Measurements from ENCODE around the gene WASF1. TPM values are rescaled to one million over a fixed set of nuclear protein-coding genes. Genes with fewer than 3 reads are reported as not detected.
"Not testable (repeated sequence)": the region's sequence is repeated elsewhere in the genome, so short reads cannot be mapped to it uniquely, and the experiment has no call there.

WASF1 gene
- total and polyA plus RNA-seq, 2 experiments from 2014 or later, result 27.4 to 30.5 TPM

DNA sequence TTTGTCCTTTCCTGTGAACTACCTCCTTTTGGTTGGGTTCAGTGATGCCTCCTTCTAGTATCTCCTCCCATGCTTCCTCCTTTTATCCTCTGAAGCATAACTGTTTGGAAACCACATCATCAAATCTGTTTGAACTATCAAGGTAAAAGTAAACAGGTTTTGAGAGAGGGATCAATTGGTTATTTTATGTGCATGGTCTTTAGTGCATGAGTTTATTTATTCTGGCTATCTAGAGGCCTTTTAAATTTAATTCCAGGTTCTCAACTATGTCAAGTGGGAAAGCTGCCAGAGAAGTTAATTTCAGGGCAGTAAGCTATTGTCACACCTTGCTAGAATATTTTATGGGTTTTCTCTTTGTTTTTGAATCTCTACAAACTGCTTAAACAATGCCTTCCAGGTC, 54.1 kb downstream of the WASF1 start (continued):
- TF ChIP-seq, protein P1, sequence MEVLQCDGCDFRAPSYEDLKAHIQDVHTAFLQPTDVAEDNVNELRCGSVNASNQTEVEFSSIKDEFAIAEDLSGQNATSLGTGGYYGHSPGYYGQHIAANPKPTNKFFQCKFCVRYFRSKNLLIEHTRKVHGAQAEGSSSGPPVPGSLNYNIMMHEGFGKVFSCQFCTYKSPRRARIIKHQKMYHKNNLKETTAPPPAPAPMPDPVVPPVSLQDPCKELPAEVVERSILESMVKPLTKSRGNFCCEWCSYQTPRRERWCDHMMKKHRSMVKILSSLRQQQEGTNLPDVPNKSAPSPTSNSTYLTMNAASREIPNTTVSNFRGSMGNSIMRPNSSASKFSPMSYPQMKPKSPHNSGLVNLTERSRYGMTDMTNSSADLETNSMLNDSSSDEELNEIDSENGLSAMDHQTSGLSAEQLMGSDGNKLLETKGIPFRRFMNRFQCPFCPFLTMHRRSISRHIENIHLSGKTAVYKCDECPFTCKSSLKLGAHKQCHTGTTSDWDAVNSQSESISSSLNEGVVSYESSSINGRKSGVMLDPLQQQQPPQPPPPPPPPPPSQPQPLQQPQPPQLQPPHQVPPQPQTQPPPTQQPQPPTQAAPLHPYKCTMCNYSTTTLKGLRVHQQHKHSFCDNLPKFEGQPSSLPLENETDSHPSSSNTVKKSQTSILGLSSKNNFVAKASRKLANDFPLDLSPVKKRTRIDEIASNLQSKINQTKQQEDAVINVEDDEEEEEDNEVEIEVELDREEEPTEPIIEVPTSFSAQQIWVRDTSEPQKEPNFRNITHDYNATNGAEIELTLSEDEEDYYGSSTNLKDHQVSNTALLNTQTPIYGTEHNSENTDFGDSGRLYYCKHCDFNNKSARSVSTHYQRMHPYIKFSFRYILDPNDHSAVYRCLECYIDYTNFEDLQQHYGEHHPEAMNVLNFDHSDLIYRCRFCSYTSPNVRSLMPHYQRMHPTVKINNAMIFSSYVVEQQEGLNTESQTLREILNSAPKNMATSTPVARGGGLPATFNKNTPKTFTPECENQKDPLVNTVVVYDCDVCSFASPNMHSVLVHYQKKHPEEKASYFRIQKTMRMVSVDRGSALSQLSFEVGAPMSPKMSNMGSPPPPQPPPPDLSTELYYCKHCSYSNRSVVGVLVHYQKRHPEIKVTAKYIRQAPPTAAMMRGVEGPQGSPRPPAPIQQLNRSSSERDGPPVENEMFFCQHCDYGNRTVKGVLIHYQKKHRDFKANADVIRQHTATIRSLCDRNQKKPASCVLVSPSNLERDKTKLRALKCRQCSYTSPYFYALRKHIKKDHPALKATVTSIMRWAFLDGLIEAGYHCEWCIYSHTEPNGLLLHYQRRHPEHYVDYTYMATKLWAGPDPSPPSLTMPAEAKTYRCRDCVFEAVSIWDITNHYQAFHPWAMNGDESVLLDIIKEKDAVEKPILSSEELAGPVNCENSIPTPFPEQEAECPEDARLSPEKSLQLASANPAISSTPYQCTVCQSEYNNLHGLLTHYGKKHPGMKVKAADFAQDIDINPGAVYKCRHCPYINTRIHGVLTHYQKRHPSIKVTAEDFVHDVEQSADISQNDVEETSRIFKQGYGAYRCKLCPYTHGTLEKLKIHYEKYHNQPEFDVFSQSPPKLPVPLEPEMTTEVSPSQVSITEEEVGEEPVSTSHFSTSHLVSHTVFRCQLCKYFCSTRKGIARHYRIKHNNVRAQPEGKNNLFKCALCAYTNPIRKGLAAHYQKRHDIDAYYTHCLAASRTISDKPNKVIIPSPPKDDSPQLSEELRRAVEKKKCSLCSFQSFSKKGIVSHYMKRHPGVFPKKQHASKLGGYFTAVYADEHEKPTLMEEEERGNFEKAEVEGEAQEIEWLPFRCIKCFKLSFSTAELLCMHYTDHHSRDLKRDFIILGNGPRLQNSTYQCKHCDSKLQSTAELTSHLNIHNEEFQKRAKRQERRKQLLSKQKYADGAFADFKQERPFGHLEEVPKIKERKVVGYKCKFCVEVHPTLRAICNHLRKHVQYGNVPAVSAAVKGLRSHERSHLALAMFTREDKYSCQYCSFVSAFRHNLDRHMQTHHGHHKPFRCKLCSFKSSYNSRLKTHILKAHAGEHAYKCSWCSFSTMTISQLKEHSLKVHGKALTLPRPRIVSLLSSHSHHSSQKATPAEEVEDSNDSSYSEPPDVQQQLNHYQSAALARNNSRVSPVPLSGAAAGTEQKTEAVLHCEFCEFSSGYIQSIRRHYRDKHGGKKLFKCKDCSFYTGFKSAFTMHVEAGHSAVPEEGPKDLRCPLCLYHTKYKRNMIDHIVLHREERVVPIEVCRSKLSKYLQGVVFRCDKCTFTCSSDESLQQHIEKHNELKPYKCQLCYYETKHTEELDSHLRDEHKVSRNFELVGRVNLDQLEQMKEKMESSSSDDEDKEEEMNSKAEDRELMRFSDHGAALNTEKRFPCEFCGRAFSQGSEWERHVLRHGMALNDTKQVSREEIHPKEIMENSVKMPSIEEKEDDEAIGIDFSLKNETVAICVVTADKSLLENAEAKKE (CRISPR knock-in tag; IDR thresholded peaks at IDR 0.05), result no peak
- TF ChIP-seq ZNF331 (CRISPR knock-in tag; IDR thresholded peaks at IDR 0.05; ENCODE audit: low read depth), result no peak

DNA sequence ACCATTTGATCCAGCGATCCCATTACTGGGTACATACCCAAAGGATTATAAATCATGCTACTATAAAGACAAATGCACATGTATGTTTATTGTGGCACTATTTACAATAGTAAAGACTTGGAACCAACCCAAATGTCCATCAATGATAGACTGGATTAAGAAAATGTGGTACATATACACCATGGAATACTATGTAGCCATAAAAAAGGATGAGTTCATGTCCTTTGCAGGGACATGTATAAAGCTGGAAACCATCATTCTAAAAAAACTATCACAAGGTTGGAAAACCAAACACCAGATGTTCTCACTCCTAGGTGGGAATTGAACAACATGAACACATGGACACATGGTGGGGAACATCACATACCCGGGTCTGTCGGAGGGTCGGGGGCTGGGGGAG, 57.8 kb downstream of the WASF1 start:
- peaks cover 15% of the 10 kb centered on the region for H3K9me3 Mint-ChIP-seq
- not testable (repeated sequence) for ATAC-seq; H3K4me3 Mint-ChIP-seq; H3K27me3 ChIP-seq (ENCODE audit: insufficient read depth); H3K27me3 Mint-ChIP-seq (ENCODE audit: insufficient read depth, low read depth, poor library complexity); H3F3A ChIP-seq (replicated peaks; ENCODE audit: low read depth); DNase-seq (ENCODE audit: low spot score); H3K27ac ChIP-seq (ENCODE audit: low read depth); H3K4me1 Mint-ChIP-seq; H3K27ac Mint-ChIP-seq; H3K36me3 ChIP-seq (ENCODE audit: insufficient read depth); H3K4me2 ChIP-seq; H3K4me1 ChIP-seq (ENCODE audit: insufficient read depth); H2AFZ ChIP-seq; H3K4me3 ChIP-seq; H3K9me2 ChIP-seq (ENCODE audit: insufficient read depth); H4K20me1 ChIP-seq (replicated peaks; ENCODE audit: insufficient read depth)
- H3K79me2 ChIP-seq (replicated peaks; ENCODE audit: insufficient read depth), result peaks cover 22% of the 10 kb centered on the region; the same call in 1 of the 2 replicates
- H3K36me3 Mint-ChIP-seq (ENCODE audit: low read depth), result peaks cover 68% of the 10 kb centered on the region

DNA sequence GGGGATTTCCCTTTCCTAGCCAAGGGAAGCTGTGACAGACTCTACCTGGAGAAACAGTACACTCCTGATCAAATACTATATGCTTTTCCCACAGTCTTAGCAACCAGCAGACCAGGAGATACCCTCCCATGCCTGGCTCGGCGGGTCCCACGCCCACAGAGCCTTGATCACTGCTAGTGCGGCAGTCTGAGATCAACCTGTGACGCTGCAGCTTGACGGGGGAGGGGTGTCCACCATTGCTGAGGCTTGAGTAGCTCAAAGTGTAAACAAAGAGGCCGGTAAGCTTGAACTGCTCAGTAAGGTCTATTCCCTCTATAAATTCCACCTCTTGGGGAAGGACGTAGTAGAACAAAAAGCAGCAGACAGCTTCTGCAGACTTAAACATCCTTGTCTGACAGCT, 63.2 kb downstream of the WASF1 start:
- Mint-ChIP-seq H3K4me1 (peaks cover 16% of the 10 kb centered on the region), H3K4me3 (no peak overlapping the region)
- no peaks in the 10 kb centered on the region for H3K9me2 ChIP-seq (ENCODE audit: insufficient read depth)
- no peak for TF ChIP-seq EZH2 (IDR thresholded peaks at IDR 0.05; ENCODE audit: low read depth, unreplicated experiment)
- TF ChIP-seq ZNF114 (CRISPR knock-in tag; IDR thresholded peaks at IDR 0.05), result no peak
- TF ChIP-seq, protein P2, sequence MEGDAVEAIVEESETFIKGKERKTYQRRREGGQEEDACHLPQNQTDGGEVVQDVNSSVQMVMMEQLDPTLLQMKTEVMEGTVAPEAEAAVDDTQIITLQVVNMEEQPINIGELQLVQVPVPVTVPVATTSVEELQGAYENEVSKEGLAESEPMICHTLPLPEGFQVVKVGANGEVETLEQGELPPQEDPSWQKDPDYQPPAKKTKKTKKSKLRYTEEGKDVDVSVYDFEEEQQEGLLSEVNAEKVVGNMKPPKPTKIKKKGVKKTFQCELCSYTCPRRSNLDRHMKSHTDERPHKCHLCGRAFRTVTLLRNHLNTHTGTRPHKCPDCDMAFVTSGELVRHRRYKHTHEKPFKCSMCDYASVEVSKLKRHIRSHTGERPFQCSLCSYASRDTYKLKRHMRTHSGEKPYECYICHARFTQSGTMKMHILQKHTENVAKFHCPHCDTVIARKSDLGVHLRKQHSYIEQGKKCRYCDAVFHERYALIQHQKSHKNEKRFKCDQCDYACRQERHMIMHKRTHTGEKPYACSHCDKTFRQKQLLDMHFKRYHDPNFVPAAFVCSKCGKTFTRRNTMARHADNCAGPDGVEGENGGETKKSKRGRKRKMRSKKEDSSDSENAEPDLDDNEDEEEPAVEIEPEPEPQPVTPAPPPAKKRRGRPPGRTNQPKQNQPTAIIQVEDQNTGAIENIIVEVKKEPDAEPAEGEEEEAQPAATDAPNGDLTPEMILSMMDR (conservative IDR thresholded peaks at IDR 0.05; ENCODE audit: low read depth in 2 of 2), result no peak

More for the DNA sequence above, 63.2 kb downstream of the WASF1 start:
- Histone ChIP-seq H2AFZ (no peak overlapping the region), H3K27ac (ENCODE audit: low read depth) (no peak overlapping the region), H3K27me3 (ENCODE audit: insufficient read depth) (no peaks in the 10 kb centered on the region), H3K4me2 (peak overlapping the region; percentile 52), H3F3A (replicated peaks; ENCODE audit: low read depth) (no peaks in the 10 kb centered on the region), H3K4me1 (ENCODE audit: insufficient read depth) (peaks cover 3% of the 10 kb centered on the region; the same call in 1 of the 2 replicates), H3K4me3 (no peak overlapping the region), H3K36me3 (ENCODE audit: insufficient read depth) (no peaks in the 10 kb centered on the region), H4K20me1 (replicated peaks; ENCODE audit: insufficient read depth) (0 out of 2 replicates have a peak, but pooled peaks cover 3% of the 10 kb centered on the region), H3K79me2 (replicated peaks; ENCODE audit: insufficient read depth) (peaks cover 24% of the 10 kb centered on the region)
- H3K27ac Mint-ChIP-seq, result no peak overlapping the region
- H3K9me3 Mint-ChIP-seq, result peaks cover 5% of the 10 kb centered on the region
- peaks cover 29% of the 10 kb centered on the region for H3K36me3 Mint-ChIP-seq (ENCODE audit: low read depth)
- peak; percentile 77 for ATAC-seq
- no peaks in the 10 kb centered on the region for H3K27me3 Mint-ChIP-seq (ENCODE audit: insufficient read depth, low read depth, poor library complexity)
- peak; percentile 40 for DNase-seq (ENCODE audit: low spot score)

All from GM23338 (cell line).